ENCODE measurements around the gene PLEKHM2. TPM values are rescaled to one million over a fixed set of nuclear protein-coding genes. Genes with fewer than 3 reads are reported as not detected.

PLEKHM2 gene
- total RNA-seq, 3 donors from 2014 or later (not counting 1 experiment from before 2014, with no cell fraction given) = 47.8 to 61.0 (median 50.9) TPM

GRCh38 chr1:15680561-15681348, 3.4 kb upstream of the PLEKHM2 start:
- Histone ChIP-seq H3K36me3 (ENCODE audit: control insufficient read depth, insufficient read depth, low read length) (no peaks in the 10 kb centered on the region), H3K27ac (ENCODE audit: low read length) (no peak overlapping the region), H3K4me1 (ENCODE audit: control insufficient read depth, insufficient read depth, low read length) (peaks cover 15% of the 10 kb centered on the region), H3K27me3 (ENCODE audit: control insufficient read depth, insufficient read depth, low read length) (no peaks in the 10 kb centered on the region), H3K4me3 (ENCODE audit: low read length) (no peak overlapping the region), H3K9me3 (ENCODE audit: control insufficient read depth, insufficient read depth, low read length) (no peaks in the 10 kb centered on the region)
- 89% methylated on average over 7 of the region's 7 CpGs for WGBS (ENCODE audit: insufficient coverage)
- Mint-ChIP-seq H3K4me1 (peaks cover 10 to 27% of the 10 kb centered on the region in 2 donors), H3K27ac (no peak overlapping the region), H3K4me3 (peak overlapping the region; percentile 14), H3K9me3 (no peaks in the 10 kb centered on the region), H3K27me3 (ENCODE audit: low read depth in 2 of 2) (no peaks in the 10 kb centered on the region), H3K36me3 (no peaks in the 10 kb centered on the region)
- ATAC-seq (no peak), DNase-seq (no peak)
- TF ChIP-seq CTCF (IDR thresholded peaks at IDR 0.05) = no peak
- intact Hi-C loops (cut with micrococcal nuclease) = loop anchor here (10.0 kb wide), 1 partner anchor 66 kb away; the partner anchor contains the start of gene DDI2

GRCh38 chr1:15681349-15682292, 2.5 kb upstream of the PLEKHM2 start:
- Histone ChIP-seq H3K36me3 (ENCODE audit: control insufficient read depth, insufficient read depth, low read length) (no peaks in the 10 kb centered on the region), H3K4me3 (ENCODE audit: low read length) (no peak overlapping the region), H3K27me3 (ENCODE audit: control insufficient read depth, insufficient read depth, low read length) (no peaks in the 10 kb centered on the region), H3K4me1 (ENCODE audit: control insufficient read depth, insufficient read depth, low read length) (peaks cover 15% of the 10 kb centered on the region), H3K9me3 (ENCODE audit: control insufficient read depth, insufficient read depth, low read length) (no peaks in the 10 kb centered on the region), H3K27ac (ENCODE audit: low read length) (peak overlapping the region; percentile 27)
- Mint-ChIP-seq H3K27me3 (ENCODE audit: low read depth in 2 of 2) (no peaks in the 10 kb centered on the region), H3K36me3 (no peaks in the 10 kb centered on the region), H3K9me3 (no peaks in the 10 kb centered on the region), H3K27ac (peak overlapping the region; percentile 72 to 89), H3K4me1 (peaks cover 14 to 31% of the 10 kb centered on the region in 2 donors), H3K4me3 (peak overlapping the region; percentile 77)
- no peak for TF ChIP-seq CTCF (IDR thresholded peaks at IDR 0.05)
- ATAC-seq (no peak), DNase-seq (no peak)
- intact Hi-C loops (cut with micrococcal nuclease) = loop anchor here (10.0 kb wide), 1 partner anchor 67 kb away; the partner anchor contains the start of gene DDI2
- WGBS (ENCODE audit: insufficient coverage) = 84% methylated on average over 10 of the region's 12 CpGs

GRCh38 chr1:15682936-15683341, 1.2 kb upstream of the PLEKHM2 start:
- Mint-ChIP-seq H3K9me3 (no peaks in the 10 kb centered on the region), H3K36me3 (no peaks in the 10 kb centered on the region), H3K4me3 (peak overlapping the region; percentile 83), H3K27me3 (ENCODE audit: low read depth in 2 of 2) (no peaks in the 10 kb centered on the region), H3K27ac (peak overlapping the region; percentile 72 to 89), H3K4me1 (peaks cover 22 to 36% of the 10 kb centered on the region in 2 donors)
- Histone ChIP-seq H3K27ac (ENCODE audit: low read length) (no peak overlapping the region), H3K9me3 (ENCODE audit: control insufficient read depth, insufficient read depth, low read length) (no peaks in the 10 kb centered on the region), H3K36me3 (ENCODE audit: control insufficient read depth, insufficient read depth, low read length) (no peaks in the 10 kb centered on the region), H3K27me3 (ENCODE audit: control insufficient read depth, insufficient read depth, low read length) (no peaks in the 10 kb centered on the region), H3K4me1 (ENCODE audit: control insufficient read depth, insufficient read depth, low read length) (peaks cover 15% of the 10 kb centered on the region), H3K4me3 (ENCODE audit: low read length) (no peak overlapping the region)
- WGBS (ENCODE audit: insufficient coverage) = 95% methylated on average over 4 of the region's 4 CpGs
- DNase-seq (no peak), ATAC-seq (no peak)
- intact Hi-C loops (cut with micrococcal nuclease) = loop anchor here (10.0 kb wide), 1 partner anchor 68 kb away; the partner anchor contains the start of gene DDI2
- TF ChIP-seq CTCF (IDR thresholded peaks at IDR 0.05) = no peak
